Hepatocyte (in vitro differentiated cells): Measurements from ENCODE around the gene LAMA3. TPM values are rescaled to one million over a fixed set of nuclear protein-coding genes. Genes with fewer than 3 reads are reported as not detected.

Experiments used
- DNase-seq: peaks from one replicate; pipeline ENCODE4 v3.0.0-alpha.2; 2016; ENCODE audit warnings: low spot score
- H2AFZ ChIP-seq: fragments of 200-600 bp; sonication (generic); 2 replicates; pipeline ENCODE4 v1.6.0; 2016; ENCODE audit warnings: antibody characterized with exemption, mild to moderate bottlenecking
- H3K27ac ChIP-seq: fragments of 200-600 bp; sonication (generic); 2 replicates; pipeline ENCODE4 v1.5.1; 2016; ENCODE audit warnings: mild to moderate bottlenecking
- H3K27me3 ChIP-seq: fragments of 200-600 bp; sonication (generic); 2 replicates; pipeline ENCODE4 v1.6.1; 2016
- H3K36me3 ChIP-seq: fragments of 200-600 bp; sonication (generic); replicated peaks from 2 replicates; pipeline ENCODE4 v1.5.1; 2016; ENCODE audit warnings: low read depth; ENCODE audit not compliant: insufficient read depth
- H3K4me1 ChIP-seq: fragments of 200-600 bp; sonication (generic); 2 replicates; pipeline ENCODE4 v1.5.1; 2016; ENCODE audit warnings: mild to moderate bottlenecking, moderate library complexity; ENCODE audit not compliant: insufficient read depth
- H3K4me2 ChIP-seq: fragments of 200-600 bp; sonication (generic); 2 replicates; pipeline ENCODE4 v1.6.0; 2016
- H3K4me3 ChIP-seq: fragments of 200-600 bp; sonication (generic); 2 replicates; pipeline ENCODE4 v1.5.1; 2016; ENCODE audit warnings: mild to moderate bottlenecking
- H3K79me2 ChIP-seq: fragments of 200-600 bp; sonication (generic); 2 replicates; pipeline ENCODE4 v1.6.0; 2017; ENCODE audit warnings: mild to moderate bottlenecking
- H3K9me2 ChIP-seq: fragments of 200-600 bp; sonication (generic); replicated peaks from 2 replicates; pipeline ENCODE4 v1.6.0; 2017; ENCODE audit warnings: mild to moderate bottlenecking; ENCODE audit not compliant: insufficient read depth
- H3K9me3 ChIP-seq: fragments of 200-600 bp; sonication (generic); 2 replicates; pipeline ENCODE4 v1.5.1; 2016; ENCODE audit warnings: low read depth, mild to moderate bottlenecking
- H4K20me1 ChIP-seq: fragments of 200-600 bp; sonication (generic); 2 replicates; pipeline ENCODE4 v1.6.0; 2016; ENCODE audit warnings: mild to moderate bottlenecking; ENCODE audit not compliant: insufficient read depth, poor library complexity, severe bottlenecking
- CTCF ChIP-seq: fragments of 200-600 bp; sonication (generic); IDR thresholded peaks from 2 replicates; pipeline ENCODE4 v1.5.1; 2016; ENCODE audit warnings: antibody characterized with exemption, mild to moderate bottlenecking; ENCODE audit not compliant: poor library complexity
- EZH2 ChIP-seq: fragments of 200-600 bp; sonication (generic); IDR thresholded peaks from 2 replicates; pipeline ENCODE4 v1.6.1; 2016; ENCODE audit warnings: antibody characterized with exemption, mild to moderate bottlenecking, borderline replicate concordance
- EZH2phosphoT487 ChIP-seq: fragments of 200-600 bp; sonication (generic); IDR thresholded peaks from one replicate; pipeline ENCODE4 v1.6.1; 2018; ENCODE audit warnings: antibody characterized with exemption, mild to moderate bottlenecking, low read depth, moderate library complexity; ENCODE audit not compliant: unreplicated experiment, severe bottlenecking
- WGBS: methylation state at CpG from one replicate; pipeline ENCODE4 v1.1.6; 2016; ENCODE audit warnings: low lambda C conversion rate; ENCODE audit errors: missing lambda C conversion rate; 5-methylcytosine and 5-hydroxymethylcytosine counted together
- polyA plus RNA-seq: library from polyadenylated mRNA; unstranded; fragments of >200 nt; fragmentation: Nextera tagmentation; extraction: Ambion mirVana; gene quantifications from 2 replicates; pipeline ENCODE4 v1.2.1, GENCODE V29; 2016
- total RNA-seq: library from RNA; depleted of rRNA; stranded (reverse); fragments of >200 nt; gene quantifications from 2 replicates; pipeline ENCODE4 v1.2.3, GENCODE V29; 2014

The LAMA3 gene
- total and polyA plus RNA-seq, 2 experiments from 2014 or later: 29.9 to 52.1 TPM

DNA sequence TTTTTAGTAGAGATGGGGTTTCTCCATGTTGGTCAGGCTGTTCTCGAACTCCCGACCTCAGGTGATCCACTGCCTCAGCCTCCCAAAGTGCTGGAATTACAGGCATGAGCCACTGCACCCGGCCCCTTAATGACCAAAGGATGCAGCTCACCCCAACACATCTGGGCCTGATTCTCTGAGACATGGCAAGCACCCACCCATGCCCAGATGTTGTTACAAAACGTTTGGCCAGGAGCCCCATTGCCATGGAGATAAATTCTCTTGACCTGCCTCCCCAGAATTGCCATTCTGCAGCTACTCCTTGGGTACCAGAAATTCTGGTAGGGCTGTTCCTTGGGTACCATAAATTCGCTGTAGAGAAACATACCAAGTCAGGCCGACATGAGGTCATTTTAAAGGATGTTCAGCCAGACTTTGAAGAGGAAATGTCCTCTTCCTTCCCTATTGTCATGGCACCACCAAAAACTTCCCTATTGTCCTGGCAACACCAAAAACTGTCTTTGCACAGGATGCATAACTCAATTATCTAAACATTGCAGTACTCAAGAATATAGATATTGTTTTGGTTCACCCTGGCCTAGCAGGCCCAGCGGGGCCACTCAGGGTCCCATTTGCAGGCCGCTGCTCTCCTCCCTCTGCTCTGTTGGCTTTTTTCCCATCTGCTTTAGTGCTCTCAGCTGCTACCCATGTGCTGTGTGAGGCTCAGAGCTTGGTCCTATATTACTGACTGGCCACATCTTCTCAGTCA lies 164.4 kb downstream of the LAMA3 start:
- no peaks in the 10 kb centered on the region for H3K9me3 ChIP-seq
- H4K20me1 ChIP-seq: no peaks in the 10 kb centered on the region
- 92% methylated on average over 8 of the region's 8 CpGs for WGBS
- H3K27me3 ChIP-seq: no peaks in the 10 kb centered on the region
- DNase-seq: no peak
- no peaks in the 10 kb centered on the region for H3K79me2 ChIP-seq
- H3K9me2 ChIP-seq: no peaks in the 10 kb centered on the region
- no peak overlapping the region for H3K4me3 ChIP-seq
- TF ChIP-seq EZH2 (no peak), CTCF (no peak), EZH2phosphoT487 (no peak)
- peaks cover 5% of the 10 kb centered on the region for H3K4me1 ChIP-seq
- H2AFZ ChIP-seq: no peak overlapping the region
- H3K36me3 ChIP-seq: no peaks in the 10 kb centered on the region
- H3K4me2 ChIP-seq: no peak overlapping the region
- H3K27ac ChIP-seq: no peak overlapping the region

- 87% methylated on average over 5 of the region's 5 CpGs for WGBS
- Histone ChIP-seq H3K4me2 (no peak overlapping the region), H3K4me1 (no peaks in the 10 kb centered on the region), H3K27me3 (no peaks in the 10 kb centered on the region), H3K9me3 (no peaks in the 10 kb centered on the region), H2AFZ (no peak overlapping the region), H3K79me2 (no peaks in the 10 kb centered on the region), H3K27ac (no peak overlapping the region), H3K4me3 (no peak overlapping the region), H4K20me1 (no peaks in the 10 kb centered on the region), H3K9me2 (no peaks in the 10 kb centered on the region), H3K36me3 (no peaks in the 10 kb centered on the region)
- TF ChIP-seq EZH2: no peak
- TF ChIP-seq EZH2phosphoT487: no peak
- TF ChIP-seq CTCF: no peak
- no peak for DNase-seq
These were observed 166.5 kb downstream of the LAMA3 start for GRCh38 chr18:23855721-23856120.

DNA sequence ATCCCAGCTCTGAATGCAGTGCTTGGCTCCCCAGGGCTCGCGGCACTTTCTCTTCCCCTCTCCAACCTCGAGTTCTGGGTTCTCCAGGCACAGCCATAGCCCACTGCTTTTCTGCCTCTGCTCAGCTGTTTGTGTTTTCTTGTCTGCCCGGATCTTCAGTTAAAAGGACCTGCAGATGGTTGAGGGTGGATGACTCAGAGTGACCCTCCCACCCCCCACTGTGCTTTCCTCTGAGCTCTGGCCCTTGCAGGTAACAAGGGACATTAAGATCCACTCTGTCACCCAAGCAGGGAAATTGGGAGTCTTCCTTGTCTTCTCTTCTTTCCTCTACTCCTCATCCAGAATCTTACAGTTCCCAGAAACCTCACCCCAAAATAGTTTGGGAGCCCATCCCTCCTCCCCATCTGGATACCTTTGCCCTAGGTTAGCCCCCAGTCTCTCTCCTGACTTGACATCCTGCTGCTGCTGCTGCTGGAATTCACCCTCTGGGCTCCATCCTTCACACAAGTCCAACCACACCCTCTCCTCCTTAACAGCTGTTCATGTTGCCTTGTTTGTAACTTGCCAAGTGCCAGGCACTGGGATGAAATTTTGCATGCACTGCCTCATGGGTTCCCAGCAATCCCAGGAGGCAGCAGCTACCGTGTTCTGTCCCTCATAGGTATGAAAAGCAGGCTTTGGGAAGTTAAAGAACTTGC lies 167.4 kb downstream of the LAMA3 start:
- no peak for TF ChIP-seq EZH2phosphoT487
- no peak for TF ChIP-seq EZH2
- TF ChIP-seq CTCF: no peak
- H2AFZ ChIP-seq: no peak overlapping the region
- no peak for DNase-seq

More for the DNA sequence above, 167.4 kb downstream of the LAMA3 start:
- Histone ChIP-seq H3K9me2 (no peaks in the 10 kb centered on the region), H3K36me3 (no peaks in the 10 kb centered on the region), H3K4me2 (no peak overlapping the region), H3K27ac (no peak overlapping the region), H3K4me1 (no peaks in the 10 kb centered on the region), H3K4me3 (no peak overlapping the region), H4K20me1 (no peaks in the 10 kb centered on the region), H3K9me3 (no peaks in the 10 kb centered on the region), H3K79me2 (no peaks in the 10 kb centered on the region), H3K27me3 (no peaks in the 10 kb centered on the region)
- WGBS: 71% methylated on average over 5 of the region's 5 CpGs
